ENCODE results near the gene KIAA1217. TPM values are rescaled to one million over a fixed set of nuclear protein-coding genes. Genes with fewer than 3 reads are reported as not detected.

The KIAA1217 gene
- polyA plus RNA-seq, 1 donor from 2014 or later: 0.22 TPM

- no peaks in the 10 kb centered on the region for H3K79me2 ChIP-seq (replicated peaks; ENCODE audit: insufficient read depth, low read length)
- no peaks in the 10 kb centered on the region for H3K36me3 ChIP-seq (ENCODE audit: insufficient read depth, low read length)
- TF ChIP-seq SMC3 (conservative IDR thresholded peaks at IDR 0.05; ENCODE audit: poor library complexity) (no peak), REST (IDR thresholded peaks at IDR 0.05; ENCODE audit: borderline replicate concordance) (no peak), EP300 (conservative IDR thresholded peaks at IDR 0.05; ENCODE audit: poor library complexity, severe bottlenecking) (no peak), MXI1 (conservative IDR thresholded peaks at IDR 0.05; ENCODE audit: poor library complexity, severe bottlenecking) (no peak), TAF1 (IDR thresholded peaks at IDR 0.05; ENCODE audit: low read depth) (no peak), CTCF (IDR thresholded peaks at IDR 0.05; ENCODE audit: poor library complexity, severe bottlenecking) (no peak), EZH2 (IDR thresholded peaks at IDR 0.05; ENCODE audit: borderline replicate concordance, insufficient read depth, low read length, poor library complexity, severe bottlenecking) (no peak), RAD21 (conservative IDR thresholded peaks at IDR 0.05) (no peak), POLR2AphosphoS5 (IDR thresholded peaks at IDR 0.05) (no peak)
- H3K27ac ChIP-seq (ENCODE audit: low read length): no peak overlapping the region
- no peaks in the 10 kb centered on the region for H3F3A ChIP-seq (ENCODE audit: insufficient read depth, low read length, poor library complexity, severe bottlenecking)
- H3K9ac ChIP-seq (ENCODE audit: low read length): no peak overlapping the region
- H4K20me1 ChIP-seq (ENCODE audit: insufficient read depth): no peaks in the 10 kb centered on the region
- no peak overlapping the region for H3K4me2 ChIP-seq (ENCODE audit: low read length)
- H3K9me3 ChIP-seq (ENCODE audit: low read length): no peaks in the 10 kb centered on the region
- H2AFZ ChIP-seq (ENCODE audit: low read depth, low read length): no peak overlapping the region
- no peaks in the 10 kb centered on the region for H3K9me2 ChIP-seq (ENCODE audit: insufficient read depth, low read length)
- H3K27me3 ChIP-seq (ENCODE audit: insufficient read depth, low read depth, low read length): no peaks in the 10 kb centered on the region
- H3K4me3 ChIP-seq (ENCODE audit: low read length): no peak overlapping the region
Measured at GRCh38 chr10:24463611-24464426, 254.9 kb downstream of the KIAA1217 start.

GRCh38 chr10:24465124-24465874, 256.4 kb downstream of the KIAA1217 start:
- Histone ChIP-seq H3K9me3 (ENCODE audit: low read length) (no peaks in the 10 kb centered on the region), H3K36me3 (ENCODE audit: insufficient read depth, low read length) (no peaks in the 10 kb centered on the region), H3K27ac (ENCODE audit: low read length) (no peak overlapping the region), H3K9ac (ENCODE audit: low read length) (no peak overlapping the region), H3K4me2 (ENCODE audit: low read length) (no peak overlapping the region), H2AFZ (ENCODE audit: low read depth, low read length) (no peak overlapping the region), H3F3A (ENCODE audit: insufficient read depth, low read length, poor library complexity, severe bottlenecking) (no peaks in the 10 kb centered on the region), H3K9me2 (ENCODE audit: insufficient read depth, low read length) (no peaks in the 10 kb centered on the region), H3K79me2 (replicated peaks; ENCODE audit: insufficient read depth, low read length) (no peaks in the 10 kb centered on the region), H4K20me1 (ENCODE audit: insufficient read depth) (no peaks in the 10 kb centered on the region), H3K4me3 (ENCODE audit: low read length) (no peak overlapping the region), H3K27me3 (ENCODE audit: insufficient read depth, low read depth, low read length) (no peaks in the 10 kb centered on the region)
- TF ChIP-seq REST (IDR thresholded peaks at IDR 0.05; ENCODE audit: borderline replicate concordance) (no peak), EP300 (conservative IDR thresholded peaks at IDR 0.05; ENCODE audit: poor library complexity, severe bottlenecking) (no peak), MXI1 (conservative IDR thresholded peaks at IDR 0.05; ENCODE audit: poor library complexity, severe bottlenecking) (no peak), CTCF (IDR thresholded peaks at IDR 0.05; ENCODE audit: poor library complexity, severe bottlenecking) (no peak), RAD21 (conservative IDR thresholded peaks at IDR 0.05) (no peak), EZH2 (IDR thresholded peaks at IDR 0.05; ENCODE audit: borderline replicate concordance, insufficient read depth, low read length, poor library complexity, severe bottlenecking) (no peak), TAF1 (IDR thresholded peaks at IDR 0.05; ENCODE audit: low read depth) (no peak), SMC3 (conservative IDR thresholded peaks at IDR 0.05; ENCODE audit: poor library complexity) (no peak), POLR2AphosphoS5 (IDR thresholded peaks at IDR 0.05) (no peak)
